ENCODE data around the gene AFAP1L1. TPM values are rescaled to one million over a fixed set of nuclear protein-coding genes. Genes with fewer than 3 reads are reported as not detected.

Gene AFAP1L1
- polyA plus RNA-seq, 1 experiment = 1.8 TPM

- CTCF ChIA-PET = interaction anchor here (1.5 kb wide), 1 partner anchor 540 kb away, joined by 3 read pairs; no protein-coding TSS in a partner anchor
- Histone ChIP-seq H3K27ac (ENCODE audit: low read depth, low read length) (no peak overlapping the region), H3K9me3 (ENCODE audit: control insufficient read depth, insufficient read depth, low read length) (peaks cover 3% of the 10 kb centered on the region), H3K27me3 (ENCODE audit: control insufficient read depth, insufficient read depth, low read length) (no peaks in the 10 kb centered on the region), H3K4me3 (ENCODE audit: low read depth, low read length) (no peak overlapping the region)
- TF ChIP-seq CTCF (IDR thresholded peaks at IDR 0.05; ENCODE audit: low read depth, low read length) = no peak
- POLR2A ChIA-PET = no interaction called here
- no peak for DNase-seq (ENCODE audit: low read depth, low spot score)
Measured at GRCh38 chr5:149273237-149273636, 1.6 kb downstream of the AFAP1L1 start.

GRCh38 chr5:149273950-149274349 is 2.3 kb downstream of the AFAP1L1 start:
- TF ChIP-seq CTCF (IDR thresholded peaks at IDR 0.05; ENCODE audit: low read depth, low read length) = no peak
- no peak overlapping the region for H3K27ac ChIP-seq (ENCODE audit: low read depth, low read length)
- H3K9me3 ChIP-seq (ENCODE audit: control insufficient read depth, insufficient read depth, low read length) = no peaks in the 10 kb centered on the region; the same call in 1 of the 2 replicates
- DNase-seq (ENCODE audit: low read depth, low spot score) = no peak
- H3K27me3 ChIP-seq (ENCODE audit: control insufficient read depth, insufficient read depth, low read length) = no peaks in the 10 kb centered on the region
- ChIA-PET CTCF (interaction anchor here (1.6 kb wide), 1 partner anchor 9 kb away, joined by 4 read pairs; no protein-coding TSS in a partner anchor), POLR2A (no interaction called here)
- H3K4me3 ChIP-seq (ENCODE audit: low read depth, low read length) = no peak overlapping the region

DNA sequence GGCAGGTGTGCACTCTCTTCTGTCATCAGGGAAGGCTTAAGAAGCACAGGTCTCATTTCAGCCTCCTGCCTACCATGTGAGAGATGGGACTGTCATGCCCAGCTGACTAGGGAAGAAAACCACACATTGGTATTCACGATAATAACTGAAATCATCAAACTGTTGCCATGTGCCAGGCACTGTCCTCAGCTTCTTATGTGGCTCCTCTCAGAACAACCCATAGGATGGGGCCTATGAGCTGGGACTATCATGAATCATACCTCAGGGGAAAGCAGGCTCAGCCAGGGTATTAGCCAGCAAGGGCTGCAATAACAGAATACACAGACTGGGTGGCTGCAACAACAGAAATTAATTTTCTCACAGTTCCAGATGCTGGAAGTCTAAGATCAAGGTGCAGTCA is 3.3 kb downstream of the AFAP1L1 start:
- TF ChIP-seq CTCF (IDR thresholded peaks at IDR 0.05; ENCODE audit: low read depth, low read length) = no peak
- Histone ChIP-seq H3K27me3 (ENCODE audit: control insufficient read depth, insufficient read depth, low read length) (no peaks in the 10 kb centered on the region), H3K4me3 (ENCODE audit: low read depth, low read length) (no peak overlapping the region), H3K9me3 (ENCODE audit: control insufficient read depth, insufficient read depth, low read length) (no peaks in the 10 kb centered on the region), H3K27ac (ENCODE audit: low read depth, low read length) (no peak overlapping the region)
- ChIA-PET POLR2A (no interaction called here), CTCF (interaction anchor here (0.5 to 1.6 kb wide), 2 partner anchors 10 to 17 kb away, joined by 3 to 4 read pairs; no protein-coding TSS in a partner anchor)
- no peak for DNase-seq (ENCODE audit: low read depth, low spot score)

DNA sequence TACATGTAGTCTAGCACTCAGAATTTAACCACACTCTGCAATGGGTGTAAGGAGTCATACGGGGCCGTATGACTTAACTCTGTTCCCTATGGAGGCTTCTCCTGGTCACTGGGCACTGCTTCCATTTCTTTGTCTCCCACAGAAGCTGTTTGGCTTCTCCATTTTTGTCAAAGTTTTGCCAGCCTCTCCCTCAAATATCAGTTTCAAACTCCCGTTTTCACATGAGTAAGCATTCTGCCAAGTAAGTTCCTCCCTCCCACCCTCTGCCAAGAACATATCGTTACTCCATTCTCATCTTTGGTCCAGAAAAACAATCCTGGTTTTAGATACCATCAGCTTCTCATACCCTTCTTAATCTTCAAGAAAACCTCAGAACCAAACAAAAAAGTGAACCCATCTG is 6.1 kb downstream of the AFAP1L1 start:
- CTCF ChIA-PET = no interaction called here

More for the DNA sequence above, 6.1 kb downstream of the AFAP1L1 start:
- H3K4me3 ChIP-seq (ENCODE audit: low read depth, low read length) = no peak overlapping the region
- no peak for TF ChIP-seq CTCF (IDR thresholded peaks at IDR 0.05; ENCODE audit: low read depth, low read length)
- H3K27ac ChIP-seq (ENCODE audit: low read depth, low read length) = no peak overlapping the region
- no peaks in the 10 kb centered on the region for H3K9me3 ChIP-seq (ENCODE audit: control insufficient read depth, insufficient read depth, low read length)
- no peak for DNase-seq (ENCODE audit: low read depth, low spot score)
- POLR2A ChIA-PET = no interaction called here
- no peaks in the 10 kb centered on the region for H3K27me3 ChIP-seq (ENCODE audit: control insufficient read depth, insufficient read depth, low read length)
